Measurements from ENCODE around the gene MAT2A. TPM values are rescaled to one million over a fixed set of nuclear protein-coding genes. Genes with fewer than 3 reads are reported as not detected.

The MAT2A gene
- total RNA-seq, 1 experiment from 2014 or later: 444 TPM

- RAD21 ChIA-PET (ENCODE audit: low non-redundant PET in 1 of 2, low total read pairs in 2 of 2, uncharacterized antibody in 2 of 2, unreplicated experiment in 2 of 2): no interaction called here
- Histone ChIP-seq H3K36me3 (ENCODE audit: control insufficient read depth in 1 of 2, insufficient read depth in 2 of 2, low read length in 2 of 2) (no peaks in the 10 kb centered on the region), H3K9ac (ENCODE audit: low read length) (no peak overlapping the region), H4K20me1 (ENCODE audit: insufficient read depth) (no peaks in the 10 kb centered on the region), H3K79me2 (ENCODE audit: insufficient read depth, low read length) (no peaks in the 10 kb centered on the region), H3K4me1 (ENCODE audit: control insufficient read depth in 1 of 2, insufficient read depth in 2 of 2, low read length in 2 of 2) (no peaks in the 10 kb centered on the region), H3K9me2 (ENCODE audit: insufficient read depth) (no peaks in the 10 kb centered on the region), H3K27me3 (ENCODE audit: insufficient read depth, low read length) (no peaks in the 10 kb centered on the region), H3K9me3 (ENCODE audit: control insufficient read depth in 1 of 2, insufficient read depth in 1 of 2, low read depth in 1 of 2, low read length in 2 of 2) (no peaks in the 10 kb centered on the region), H2AFZ (ENCODE audit: low read depth, low read length, poor library complexity, severe bottlenecking) (no peak overlapping the region), H3K27ac (ENCODE audit: low read depth, low read length) (no peak overlapping the region), H3K4me2 (ENCODE audit: low read length) (no peak overlapping the region), H3K4me3 (replicated peaks in 1 of 2; ENCODE audit: low read depth in 1 of 2, low read length in 2 of 2) (no peak overlapping the region)
- DNase-seq (ENCODE audit: low read depth, low spot score): no peak
- POLR2A ChIA-PET: no interaction called here
- intact Hi-C loops (cut with micrococcal nuclease): no loop called here
- no TSS peak for BruUV-seq (replicated peaks)
- ATAC-seq: no peak
- CTCF ChIA-PET: no interaction called here
- TF ChIP-seq EZH2 (IDR thresholded peaks at IDR 0.05) (no peak), RAD21 (IDR thresholded peaks at IDR 0.05; ENCODE audit: low read depth) (no peak), ATF3 (IDR thresholded peaks at IDR 0.05) (no peak), ZFX (IDR thresholded peaks at IDR 0.05) (no peak), ELF1 (IDR thresholded peaks at IDR 0.05; ENCODE audit: borderline replicate concordance, low read depth) (no peak), EZH2phosphoT487 (IDR thresholded peaks at IDR 0.05; ENCODE audit: borderline replicate concordance) (no peak), EGR1 (IDR thresholded peaks at IDR 0.05; ENCODE audit: low read depth) (no peak), FOSL1 (IDR thresholded peaks at IDR 0.05; ENCODE audit: low read depth) (no peak), YY1 (IDR thresholded peaks at IDR 0.05; ENCODE audit: extremely low read depth, insufficient replicate concordance, low read depth, low read length) (no peak), POLR2A (IDR thresholded peaks at IDR 0.05; ENCODE audit: borderline replicate concordance, extremely low read depth, insufficient read depth, insufficient read length) (no peak), POLR2AphosphoS5 (IDR thresholded peaks at IDR 0.05; ENCODE audit: low read depth, low read length) (no peak), ZNF274 (IDR thresholded peaks at IDR 0.05; ENCODE audit: low read depth, low read length) (no peak), CBX3 (IDR thresholded peaks at IDR 0.05; ENCODE audit: low read depth) (no peak)
Measured at GRCh38 chr2:85525567-85525966, 13.4 kb upstream of the MAT2A start.

DNA sequence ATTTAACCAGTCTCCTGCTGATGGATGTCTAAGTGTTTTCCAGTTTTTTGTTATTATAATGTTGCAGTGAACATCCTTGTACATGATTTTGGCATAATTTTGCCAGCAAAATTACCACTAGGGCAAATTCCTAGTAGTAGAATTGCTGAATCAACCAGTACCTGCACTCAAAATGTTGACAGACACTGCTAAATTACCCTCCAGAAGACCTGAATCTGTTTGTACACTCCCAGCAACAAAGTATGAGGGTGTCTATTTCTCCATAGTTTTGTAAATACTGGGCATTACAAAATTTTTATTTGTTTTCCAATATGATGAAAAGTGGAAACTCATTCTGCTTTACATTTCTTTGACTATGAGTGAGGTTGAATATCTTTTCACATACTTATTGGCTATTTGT, 11.2 kb upstream of the MAT2A start:
- H3K4me2 ChIP-seq (ENCODE audit: low read length): no peak overlapping the region
- ChIA-PET POLR2A (no interaction called here), RAD21 (ENCODE audit: low non-redundant PET in 1 of 2, low total read pairs in 2 of 2, uncharacterized antibody in 2 of 2, unreplicated experiment in 2 of 2) (no interaction called here), CTCF (no interaction called here)
- no TSS peak for BruUV-seq (replicated peaks)
- no peaks in the 10 kb centered on the region for H4K20me1 ChIP-seq (ENCODE audit: insufficient read depth)
- H3K27ac ChIP-seq (ENCODE audit: low read depth, low read length): no peak overlapping the region
- no peaks in the 10 kb centered on the region for H3K9me3 ChIP-seq (ENCODE audit: control insufficient read depth in 1 of 2, insufficient read depth in 1 of 2, low read depth in 1 of 2, low read length in 2 of 2)
- no peak overlapping the region for H3K9ac ChIP-seq (ENCODE audit: low read length)
- H3K4me1 ChIP-seq (ENCODE audit: control insufficient read depth in 1 of 2, insufficient read depth in 2 of 2, low read length in 2 of 2): peaks cover 3 to 4% of the 10 kb centered on the region in 2 experiments; a peak in 2 of 4 replicates
- DNase-seq (ENCODE audit: low read depth, low spot score) (no peak), ATAC-seq (no peak)
- intact Hi-C loops (cut with micrococcal nuclease): no loop called here
- no peaks in the 10 kb centered on the region for H3K36me3 ChIP-seq (ENCODE audit: control insufficient read depth in 1 of 2, insufficient read depth in 2 of 2, low read length in 2 of 2)
- H3K4me3 ChIP-seq (replicated peaks in 1 of 2; ENCODE audit: low read depth in 1 of 2, low read length in 2 of 2): no peak overlapping the region
- H2AFZ ChIP-seq (ENCODE audit: low read depth, low read length, poor library complexity, severe bottlenecking): no peak overlapping the region
- no peaks in the 10 kb centered on the region for H3K27me3 ChIP-seq (ENCODE audit: insufficient read depth, low read length)
- H3K9me2 ChIP-seq (ENCODE audit: insufficient read depth): no peaks in the 10 kb centered on the region
- H3K79me2 ChIP-seq (ENCODE audit: insufficient read depth, low read length): no peaks in the 10 kb centered on the region
- TF ChIP-seq RAD21 (IDR thresholded peaks at IDR 0.05; ENCODE audit: low read depth) (no peak), ZFX (IDR thresholded peaks at IDR 0.05) (no peak), EGR1 (IDR thresholded peaks at IDR 0.05; ENCODE audit: low read depth) (no peak), REST (IDR thresholded peaks at IDR 0.05; ENCODE audit: low read depth) (no peak), ZBTB33 (IDR thresholded peaks at IDR 0.05; ENCODE audit: extremely low read depth, insufficient replicate concordance, low read length) (no peak), EZH2 (IDR thresholded peaks at IDR 0.05) (no peak), SRF (IDR thresholded peaks at IDR 0.05; ENCODE audit: low read depth) (no peak)

Data from HCT116 (cell line).